Parathyroid adenoma (tissue), 2 donors: Measurements from ENCODE around the gene C2CD4C.

Experiments used
- H2AFZ ChIP-seq: fragments of 300-600 bp; sonication (generic); one replicate; pipeline ENCODE4 v1.7.0; 2017; ENCODE audit warnings: antibody characterized with exemption, mild to moderate bottlenecking
- H3K27ac ChIP-seq: fragments of 300-600 bp; sonication (generic); one replicate; pipeline ENCODE4 v1.7.0; 2017
- H3K27me3 ChIP-seq: fragments of 300-600 bp; sonication (generic); one replicate; pipeline ENCODE4 v1.7.0; 2017; ENCODE audit warnings: low read length; ENCODE audit not compliant: control insufficient read depth, insufficient read depth
- H3K36me3 ChIP-seq: fragments of 300-600 bp; sonication (generic); one replicate; pipeline ENCODE4 v1.7.0; 2017; ENCODE audit warnings: low read length; ENCODE audit not compliant: control insufficient read depth, insufficient read depth
- H3K4me1 ChIP-seq: fragments of 300-600 bp; sonication (generic); one replicate; pipeline ENCODE4 v1.7.0; 2017; ENCODE audit warnings: control low read depth
- H3K4me2 ChIP-seq: fragments of 300-600 bp; sonication (generic); one replicate; pipeline ENCODE4 v1.7.0; 2017; ENCODE audit warnings: low read length
- H3K4me3 ChIP-seq: fragments of 300-600 bp; sonication (generic); one replicate; pipeline ENCODE4 v1.7.0; 2017; ENCODE audit warnings: low read depth, low read length
- H3K79me2 ChIP-seq: fragments of 300-600 bp; sonication (generic); one replicate; pipeline ENCODE4 v1.7.0; 2017; ENCODE audit warnings: control low read depth
- H3K9ac ChIP-seq: fragments of 300-600 bp; sonication (generic); one replicate; pipeline ENCODE4 v1.7.0; 2017; ENCODE audit warnings: mild to moderate bottlenecking
- H3K9me3 ChIP-seq: fragments of 300-600 bp; sonication (generic); one replicate; pipeline ENCODE4 v1.7.0; 2017; ENCODE audit warnings: low read length; ENCODE audit not compliant: control insufficient read depth
- CTCF ChIP-seq: fragments of 300-600 bp; sonication (generic); IDR thresholded peaks from one replicate; pipeline ENCODE4 v1.7.0; 2017; ENCODE audit warnings: antibody characterized with exemption, mild to moderate bottlenecking
- donor health status: primary hyperparathyroidism.

Gene C2CD4C

GRCh38 chr19:375395-376110, 33.4 kb downstream of the C2CD4C start:
- no peak overlapping the region for H3K4me2 ChIP-seq
- no peak overlapping the region for H3K9ac ChIP-seq
- no peaks in the 10 kb centered on the region for H3K9me3 ChIP-seq
- no peak for TF ChIP-seq CTCF
- no peak overlapping the region for H3K27ac ChIP-seq
- H3K36me3 ChIP-seq: no peaks in the 10 kb centered on the region
- H3K27me3 ChIP-seq: no peaks in the 10 kb centered on the region
- no peaks in the 10 kb centered on the region for H3K79me2 ChIP-seq
- H3K4me1 ChIP-seq: no peaks in the 10 kb centered on the region
- no peak overlapping the region for H3K4me3 ChIP-seq
- H2AFZ ChIP-seq: no peak overlapping the region

GRCh38 chr19:374886-375235, 34.1 kb downstream of the C2CD4C start:
- Histone ChIP-seq H3K27me3 (no peaks in the 10 kb centered on the region), H3K4me2 (no peak overlapping the region), H3K36me3 (no peaks in the 10 kb centered on the region), H2AFZ (no peak overlapping the region), H3K9ac (no peak overlapping the region), H3K27ac (no peak overlapping the region), H3K4me1 (no peaks in the 10 kb centered on the region), H3K4me3 (no peak overlapping the region), H3K79me2 (no peaks in the 10 kb centered on the region), H3K9me3 (no peaks in the 10 kb centered on the region)
- TF ChIP-seq CTCF: no peak

GRCh38 chr19:374183-374885, 34.6 kb downstream of the C2CD4C start:
- Histone ChIP-seq H3K4me2 (no peak overlapping the region), H3K9ac (no peak overlapping the region), H3K27ac (no peak overlapping the region), H3K4me1 (no peaks in the 10 kb centered on the region), H3K4me3 (no peak overlapping the region), H3K36me3 (no peaks in the 10 kb centered on the region), H2AFZ (no peak overlapping the region), H3K79me2 (no peaks in the 10 kb centered on the region), H3K9me3 (no peaks in the 10 kb centered on the region), H3K27me3 (no peaks in the 10 kb centered on the region)
- no peak for TF ChIP-seq CTCF

GRCh38 chr19:373391-374182, 35.4 kb downstream of the C2CD4C start:
- H3K9ac ChIP-seq: no peak overlapping the region
- H3K9me3 ChIP-seq: no peaks in the 10 kb centered on the region
- no peak overlapping the region for H3K4me2 ChIP-seq
- H3K27ac ChIP-seq: no peak overlapping the region
- no peak for TF ChIP-seq CTCF
- no peak overlapping the region for H3K4me3 ChIP-seq
- no peaks in the 10 kb centered on the region for H3K36me3 ChIP-seq
- H2AFZ ChIP-seq: no peak overlapping the region
- H3K79me2 ChIP-seq: no peaks in the 10 kb centered on the region
- no peaks in the 10 kb centered on the region for H3K4me1 ChIP-seq
- no peaks in the 10 kb centered on the region for H3K27me3 ChIP-seq
